NCI-H1930 (cell line): Measurements from ENCODE around the gene SYNGR3.
A peak's percentile ranks its signal among the peaks of the same experiment; 100 is the strongest.
"Not testable (repeated sequence)": the region's sequence is repeated elsewhere in the genome, so short reads cannot be mapped to it uniquely, and the experiment has no call there.

Experiments
- DNase-seq, 2 experiments: peaks; one replicate each; lab custom pipeline; 2025; lab: John Stamatoyannopoulos, UW

SYNGR3 gene, protein sequence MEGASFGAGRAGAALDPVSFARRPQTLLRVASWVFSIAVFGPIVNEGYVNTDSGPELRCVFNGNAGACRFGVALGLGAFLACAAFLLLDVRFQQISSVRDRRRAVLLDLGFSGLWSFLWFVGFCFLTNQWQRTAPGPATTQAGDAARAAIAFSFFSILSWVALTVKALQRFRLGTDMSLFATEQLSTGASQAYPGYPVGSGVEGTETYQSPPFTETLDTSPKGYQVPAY

DNA sequence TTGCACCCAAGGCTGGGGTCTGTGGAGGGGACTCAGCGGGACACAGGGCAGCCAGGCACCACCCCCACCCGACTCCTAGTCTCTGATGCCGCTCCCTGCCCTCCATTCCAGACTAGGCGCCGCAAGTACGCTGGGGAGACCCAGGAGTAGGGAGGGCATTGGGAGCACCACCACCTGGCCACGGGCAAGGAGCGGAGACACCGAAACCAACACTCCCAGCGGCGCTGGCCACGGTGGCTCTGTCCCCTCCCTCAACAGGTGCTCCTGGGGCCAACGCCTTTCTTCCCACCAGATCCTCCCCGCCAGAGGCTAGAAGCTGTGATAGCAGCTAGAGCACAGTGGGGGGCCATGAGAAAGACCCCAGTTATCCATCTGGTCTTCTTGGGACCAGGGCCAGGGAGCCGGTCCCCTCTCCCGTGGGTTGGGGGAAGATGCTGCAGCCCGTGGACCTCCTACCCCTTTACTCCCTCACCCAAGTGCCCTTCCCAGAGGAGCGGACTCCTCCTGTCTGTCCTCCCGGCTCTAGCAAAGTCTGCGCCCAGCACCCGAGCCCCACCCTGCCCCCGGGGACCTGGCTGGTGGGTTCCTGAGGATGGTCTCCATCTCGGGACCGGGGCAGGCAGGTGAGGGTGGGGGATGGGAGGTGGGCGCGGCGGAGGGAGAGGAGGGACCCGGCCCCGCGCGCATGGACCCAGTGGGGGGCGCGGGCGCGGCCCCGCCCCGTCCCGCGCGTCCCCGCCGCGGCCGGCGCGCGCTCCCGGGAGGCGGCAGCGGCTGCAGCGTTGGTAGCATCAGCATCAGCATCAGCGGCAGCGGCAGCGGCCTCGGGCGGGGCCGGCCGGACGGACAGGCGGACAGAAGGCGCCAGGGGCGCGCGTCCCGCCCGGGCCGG lies at the start of gene SYNGR3:
SYNGR3 (plus strand) TSS at position 762 of the 892 bp plus-strand sequence. CDS start 133 bp downstream, outside the sequence.
- peak in 1 of 2 experiments; percentile 29 for DNase-seq

DNA sequence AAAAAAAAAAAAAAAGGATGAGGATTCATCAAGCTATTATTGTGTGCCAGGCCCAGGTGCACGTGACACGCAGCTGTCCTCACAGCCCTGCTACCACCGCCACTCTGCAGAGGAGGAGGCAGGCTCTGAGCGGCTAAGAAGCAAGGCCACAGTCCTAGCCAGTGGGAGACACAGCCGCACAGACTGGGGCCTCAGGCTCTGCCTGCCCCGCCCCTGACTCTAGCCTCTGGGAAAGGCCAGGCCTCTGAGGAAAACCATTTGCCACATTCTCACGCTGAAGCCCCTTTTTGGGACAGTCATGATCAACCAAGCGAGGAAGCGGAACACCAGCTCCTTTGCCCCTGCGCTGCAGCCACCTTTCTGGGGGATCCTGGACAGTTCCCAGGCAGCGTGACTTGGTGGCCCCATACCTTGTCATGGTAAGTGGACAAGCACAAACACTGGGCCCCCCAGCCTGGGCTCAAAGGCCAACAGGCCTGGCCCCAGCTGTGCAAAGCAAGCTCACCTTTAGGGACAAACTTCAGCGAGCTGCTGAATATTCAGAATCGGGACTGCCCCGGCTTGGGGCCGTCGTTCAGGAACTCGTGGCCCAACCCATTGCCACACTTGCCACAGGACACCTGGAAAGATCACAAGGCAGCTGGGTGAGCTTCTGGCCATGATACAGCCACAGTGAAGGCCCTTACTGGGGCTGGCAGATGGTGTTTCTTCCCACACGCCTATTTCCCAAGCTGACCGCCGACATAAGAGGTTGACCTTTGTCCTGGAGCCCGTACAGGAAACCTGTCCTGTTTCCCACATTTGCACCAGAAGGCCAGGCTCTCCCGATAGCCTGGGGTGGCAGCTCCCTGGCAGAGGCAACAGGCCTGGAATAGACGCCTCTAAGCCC lies 49.3 kb upstream of the SYNGR3 start:
- no peak for DNase-seq

DNA sequence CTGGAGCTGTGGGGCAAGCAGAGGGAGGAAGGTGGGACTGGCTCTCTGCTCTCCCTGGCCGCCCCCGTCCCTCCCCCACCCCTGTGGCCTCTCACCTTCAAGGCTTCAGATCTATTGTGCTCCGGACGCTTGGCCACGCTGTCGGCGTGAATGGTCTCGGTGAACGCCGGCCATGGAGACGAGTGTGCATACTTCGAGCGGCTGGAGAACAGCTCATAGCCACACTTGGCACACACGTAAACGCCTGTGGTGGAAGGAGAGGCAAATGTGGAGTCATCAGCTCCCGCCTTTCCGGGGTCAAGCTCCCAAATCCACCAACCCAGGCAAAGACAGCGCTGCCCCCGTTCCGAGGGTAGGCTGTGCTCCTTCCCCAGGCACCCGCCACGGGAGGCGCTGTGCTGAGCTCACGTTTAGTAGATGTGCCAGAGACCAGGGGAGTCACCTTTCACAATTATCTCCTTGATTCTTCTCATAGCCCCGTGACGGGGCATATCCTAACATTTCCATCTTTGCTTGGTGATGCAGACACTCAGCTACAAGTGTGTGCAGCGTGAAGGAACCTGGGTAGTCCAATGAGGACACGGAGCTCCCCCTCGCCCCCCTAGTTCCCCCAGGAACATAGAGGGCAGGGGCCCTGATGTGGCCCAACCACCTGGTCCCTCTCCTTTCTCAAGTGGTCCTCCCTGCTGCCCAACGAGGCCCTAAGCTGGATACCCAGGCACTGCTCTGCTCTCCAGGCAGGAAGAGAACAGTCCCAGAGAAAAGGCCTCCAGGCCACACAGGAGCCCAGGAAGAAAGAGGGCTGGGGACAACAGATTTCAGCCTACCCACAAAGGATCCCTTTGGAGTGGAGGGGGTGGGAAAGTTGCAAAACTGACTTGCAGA lies 48.4 kb upstream of the SYNGR3 start:
- no peak for DNase-seq

DNA sequence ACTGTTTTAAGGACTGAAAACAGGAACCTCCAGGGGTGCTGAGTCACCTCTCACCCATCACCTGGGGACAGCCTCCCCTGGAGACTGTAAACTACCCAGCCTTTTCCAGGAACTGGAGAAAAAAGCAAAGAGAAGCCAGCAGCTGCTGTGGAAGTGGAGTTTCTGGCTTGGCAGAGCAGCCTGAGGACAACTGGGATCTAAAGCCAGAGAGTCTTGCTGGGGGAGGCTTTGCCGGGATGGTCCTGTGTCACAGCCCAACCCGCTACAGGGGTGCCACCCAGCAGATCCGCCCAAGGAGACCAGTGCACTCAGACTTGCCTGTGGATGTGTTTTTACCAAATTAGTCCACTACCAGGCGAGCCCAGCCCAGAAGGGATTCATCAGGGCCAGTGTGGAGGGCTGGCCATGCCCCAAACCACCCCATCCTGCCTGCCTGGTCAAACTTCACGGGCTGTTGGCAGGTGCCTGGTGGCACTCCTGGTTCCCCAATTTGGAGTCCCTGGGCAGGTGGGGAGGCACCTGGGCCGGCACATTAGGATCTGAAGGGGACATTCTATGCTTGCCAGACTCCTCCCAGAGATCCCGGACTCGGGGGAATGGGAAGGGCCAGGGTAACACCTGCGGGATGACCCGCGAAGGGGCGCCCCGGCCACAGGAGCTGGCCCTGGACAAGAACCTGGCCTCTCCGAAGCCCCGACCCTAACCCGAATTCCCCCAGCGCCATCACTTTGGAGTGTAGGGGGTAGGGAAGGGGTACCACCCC lies 47.5 kb upstream of the SYNGR3 start:
- DNase-seq: no peak

DNA sequence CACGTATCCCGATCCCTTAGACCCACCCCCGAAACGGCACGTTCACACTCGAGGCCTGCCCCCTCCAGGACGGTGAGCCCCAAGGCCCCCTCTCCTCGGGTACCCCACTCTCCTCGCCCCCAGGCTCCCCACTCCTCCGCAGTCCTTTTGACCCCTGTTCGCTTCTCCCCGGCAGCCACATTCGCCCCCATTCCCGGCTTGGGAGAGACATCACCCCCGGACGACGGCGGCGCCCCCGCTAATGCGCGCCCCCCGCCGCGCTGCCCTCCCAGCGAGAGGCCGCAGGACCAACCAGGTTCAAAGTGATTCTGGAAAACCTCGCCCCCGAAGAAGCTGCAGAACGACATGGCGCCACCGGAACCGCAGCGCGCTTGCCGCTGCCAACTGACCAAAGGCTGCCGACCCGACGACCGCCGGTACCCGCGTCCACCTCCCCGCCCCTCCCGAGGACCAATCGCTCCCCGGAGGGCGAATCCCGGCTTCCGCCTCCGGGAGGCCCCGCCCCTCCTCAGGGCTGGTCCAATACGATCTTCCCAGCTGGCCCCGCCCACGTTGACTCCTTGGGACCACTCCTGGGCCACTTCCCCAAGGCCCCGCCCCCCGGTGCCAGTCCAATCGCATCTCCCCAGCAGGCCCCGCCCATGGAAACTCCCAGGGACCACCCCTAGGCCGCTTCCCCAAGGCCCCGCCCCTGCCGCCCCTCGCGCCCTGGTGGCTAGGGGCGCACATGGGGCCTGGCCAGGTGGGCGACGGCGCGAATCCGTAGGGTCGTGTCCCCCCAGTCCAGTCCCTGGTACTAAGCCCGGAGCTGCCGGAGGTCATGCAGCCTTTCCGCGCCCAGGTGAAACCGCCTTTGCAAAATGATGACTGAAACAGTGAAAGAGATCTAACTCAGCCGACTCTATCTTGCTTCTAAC lies 46.7 kb upstream of the SYNGR3 start, which contains the start of gene MSRB1:
MSRB1 (minus strand) TSS at position 390 of the 917 bp plus-strand sequence; CDS start at position 347, 43 bp downstream.
- peak; percentile 100 for DNase-seq

DNA sequence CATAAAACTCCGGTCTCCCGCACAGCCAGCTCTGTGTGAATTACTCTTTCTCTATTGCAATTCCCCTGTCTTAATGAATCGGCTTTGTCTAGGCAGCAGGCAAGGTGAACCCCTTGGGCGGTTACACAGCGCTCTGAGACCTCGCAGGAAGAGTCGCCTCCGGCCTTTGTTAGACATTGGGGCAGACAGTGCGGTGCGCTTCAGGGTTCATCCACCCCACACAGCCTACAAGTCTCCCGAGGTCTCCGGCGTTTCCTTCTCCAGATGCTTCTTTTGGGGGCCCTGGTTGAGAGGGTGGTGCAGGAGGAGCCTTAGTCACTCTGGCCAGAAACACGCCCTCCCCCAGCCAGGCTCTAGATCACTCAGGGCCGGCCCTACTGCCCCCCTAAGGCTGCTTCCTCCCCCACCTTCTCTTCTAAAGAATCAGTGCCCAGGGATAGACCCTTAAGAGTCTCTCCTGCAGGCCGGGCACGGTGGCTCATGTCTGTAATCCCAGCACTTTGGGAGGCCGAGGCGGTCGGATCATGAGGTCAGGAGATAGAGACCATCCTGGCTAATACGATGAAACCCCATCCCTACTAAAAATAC lies 45.1 kb upstream of the SYNGR3 start:
- DNase-seq: no peak

DNA sequence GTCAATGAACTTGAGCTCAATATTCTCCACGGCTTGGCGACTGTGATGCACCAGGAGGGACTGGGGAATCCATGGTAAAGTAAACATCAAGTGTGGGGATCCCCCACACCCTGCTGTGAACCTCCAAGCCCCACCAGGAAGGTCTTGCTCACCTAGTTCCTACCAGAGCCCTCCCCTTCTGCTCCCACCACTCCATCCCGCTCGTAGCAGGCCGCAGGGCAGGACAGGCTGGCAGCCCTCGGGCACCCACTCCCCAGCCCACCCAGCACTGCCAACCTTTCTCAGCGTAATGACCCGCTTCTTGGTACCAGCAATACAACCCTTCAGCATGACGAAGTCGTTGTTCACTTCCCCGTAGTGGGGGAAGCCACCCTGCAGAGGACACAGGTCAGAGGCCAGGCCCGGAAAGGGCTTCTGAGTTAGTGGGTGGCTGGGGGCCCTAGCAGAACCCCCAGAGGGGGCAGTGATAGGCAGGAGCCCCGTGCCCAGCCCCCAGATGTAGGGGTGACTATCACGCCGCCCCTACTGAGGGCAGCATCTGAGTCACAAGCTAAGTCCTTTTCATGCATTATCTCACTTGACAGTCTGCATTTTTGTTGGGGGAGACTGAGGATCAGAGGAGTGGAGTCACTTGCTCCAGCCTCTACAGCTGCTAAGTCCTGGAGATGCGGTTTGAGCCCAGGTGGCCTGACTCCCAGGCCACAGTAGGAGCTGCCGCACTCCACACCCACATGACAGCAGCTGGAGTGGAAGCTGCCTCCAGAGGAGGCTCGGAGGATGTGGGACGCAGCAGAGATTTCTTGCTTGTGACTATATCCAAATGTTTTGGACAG lies 44.0 kb upstream of the SYNGR3 start:
- no peak for DNase-seq

DNA sequence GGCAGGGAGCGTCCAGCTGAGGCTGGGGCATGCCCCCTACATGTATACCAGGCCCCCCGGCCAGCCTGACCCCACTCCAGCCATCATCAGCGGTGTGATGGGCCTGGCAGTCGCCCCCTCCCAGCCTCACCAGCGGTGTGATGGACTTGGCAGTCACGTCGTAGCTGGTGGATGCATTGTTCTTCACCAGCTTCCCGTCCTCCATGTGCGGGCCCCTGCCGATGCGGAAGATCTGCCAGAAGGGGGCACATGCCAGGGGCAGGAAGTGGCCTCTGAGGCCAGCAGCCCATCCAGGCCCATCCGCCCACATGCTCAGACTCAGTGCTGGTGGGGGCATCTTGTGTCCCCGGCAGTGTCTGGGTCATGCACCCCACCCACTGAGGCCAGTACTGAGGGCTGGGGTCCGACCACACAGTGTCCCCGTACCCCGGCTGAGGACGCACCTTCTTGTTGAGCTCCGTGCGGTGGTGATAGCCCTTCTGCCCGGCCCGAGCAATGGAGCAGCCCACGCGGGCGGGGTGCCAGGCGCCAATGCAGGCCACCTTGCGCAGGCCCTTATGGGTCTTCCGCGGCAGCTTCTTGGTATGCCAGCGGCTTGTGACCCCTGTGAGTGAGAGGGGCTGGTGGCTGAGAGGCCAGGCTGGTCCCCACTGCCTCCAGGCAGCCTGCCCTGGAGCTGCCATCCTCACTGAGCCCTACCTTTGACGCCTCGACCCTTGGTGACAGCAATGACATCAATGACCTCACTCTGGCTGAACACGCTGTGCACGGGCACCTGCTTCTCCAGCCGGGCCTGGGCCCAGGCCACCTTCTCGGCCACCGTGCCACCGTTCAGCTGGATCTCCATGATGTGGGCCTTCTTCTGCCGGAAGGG lies 43.0 kb upstream of the SYNGR3 start:
- no peak for DNase-seq

DNA sequence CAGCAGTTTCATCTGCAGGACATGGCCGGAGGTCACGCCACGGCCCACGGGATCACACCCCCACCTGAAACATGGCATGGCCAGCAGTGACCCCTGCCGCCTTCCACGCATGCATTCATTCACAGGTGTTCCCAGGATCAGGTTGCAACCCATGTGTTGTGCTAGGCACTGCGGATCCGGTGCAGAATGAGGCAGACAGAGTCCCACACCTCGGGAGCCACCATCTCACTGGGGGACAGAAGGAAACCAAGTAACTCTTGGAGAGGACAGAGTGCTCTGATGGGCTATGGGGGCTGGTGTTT lies 42.5 kb upstream of the SYNGR3 start:
- DNase-seq: no peak

DNA sequence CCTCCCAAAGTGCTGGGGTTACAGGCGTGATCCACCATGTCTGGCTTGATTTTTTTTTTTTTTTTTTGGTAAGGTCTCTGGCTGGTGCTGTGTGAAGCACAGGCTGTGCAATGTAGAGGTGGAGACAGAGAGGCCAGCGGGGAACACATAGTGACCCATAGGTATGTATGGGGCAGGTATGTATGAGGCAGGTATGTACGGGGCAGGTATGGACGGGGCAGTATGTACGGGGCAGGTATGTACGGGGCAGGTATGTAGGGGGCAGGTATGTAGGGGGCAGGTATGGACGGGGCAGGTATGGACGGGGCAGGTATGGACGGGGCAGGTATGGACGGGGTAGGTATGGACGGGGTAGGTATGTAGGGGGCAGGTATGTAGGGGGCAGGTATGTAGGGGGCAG lies 40.3 kb upstream of the SYNGR3 start:
- no peak for DNase-seq

DNA sequence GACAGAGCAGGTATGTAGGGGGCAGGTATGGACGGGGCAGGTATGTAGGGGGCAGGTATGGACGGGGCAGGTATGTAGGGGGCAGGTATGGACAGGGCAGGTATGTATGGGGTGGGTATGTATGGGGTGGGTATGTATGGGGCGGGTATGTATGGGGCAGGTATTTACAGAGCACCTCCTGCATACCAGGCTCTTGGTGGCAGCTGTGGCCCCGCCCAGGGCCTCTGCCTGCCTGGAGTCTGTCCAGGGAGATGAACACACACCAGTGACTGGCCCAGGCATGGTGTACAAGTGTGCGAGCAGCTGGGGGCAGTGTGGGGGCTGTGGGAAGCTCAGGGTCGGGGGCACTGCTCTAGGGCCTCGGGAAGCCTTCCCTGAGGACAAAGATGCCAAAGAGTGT lies 39.7 kb upstream of the SYNGR3 start:
- DNase-seq: no peak

DNA sequence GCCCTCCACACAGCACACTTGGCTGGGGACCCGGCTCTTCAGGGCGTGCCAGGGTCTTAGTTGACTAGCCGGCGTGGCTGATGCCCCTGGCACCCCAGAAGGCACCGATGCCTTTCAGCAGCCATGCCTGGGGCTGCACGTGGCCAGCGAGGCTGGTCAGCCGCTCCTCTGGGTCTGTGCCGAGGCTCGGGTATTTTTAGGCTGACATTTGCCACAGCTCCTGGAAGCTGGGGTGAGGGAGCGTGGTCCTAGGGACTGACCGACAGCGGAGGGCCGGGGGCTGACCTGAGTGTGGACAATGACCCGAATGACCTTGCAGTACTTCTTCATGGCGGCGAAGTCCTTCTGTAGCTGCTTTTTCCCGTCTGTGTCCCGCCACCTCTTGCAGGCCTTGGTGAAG lies 39.2 kb upstream of the SYNGR3 start:
- no peak for DNase-seq

DNA sequence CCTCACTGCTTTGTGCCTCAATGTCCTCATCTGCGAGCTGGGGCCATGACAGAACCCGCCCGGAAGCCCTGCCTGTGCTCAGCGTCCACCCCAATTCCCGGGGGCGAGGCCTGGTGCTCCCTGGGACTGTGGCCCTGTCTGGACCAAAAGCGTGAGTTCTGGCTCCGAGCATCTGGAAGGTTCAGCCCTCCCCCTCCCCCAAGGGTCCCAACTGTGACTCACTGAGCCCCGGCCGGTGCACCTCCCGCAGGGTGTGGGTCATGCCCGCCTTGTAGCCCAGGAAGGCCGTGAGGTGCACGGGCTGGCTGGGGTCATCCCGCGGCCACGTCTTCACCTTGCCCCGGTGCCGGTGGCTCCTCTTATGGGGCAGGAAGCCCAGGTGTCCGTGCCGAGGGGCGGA lies 36.0 kb upstream of the SYNGR3 start:
- DNase-seq: no peak

DNA sequence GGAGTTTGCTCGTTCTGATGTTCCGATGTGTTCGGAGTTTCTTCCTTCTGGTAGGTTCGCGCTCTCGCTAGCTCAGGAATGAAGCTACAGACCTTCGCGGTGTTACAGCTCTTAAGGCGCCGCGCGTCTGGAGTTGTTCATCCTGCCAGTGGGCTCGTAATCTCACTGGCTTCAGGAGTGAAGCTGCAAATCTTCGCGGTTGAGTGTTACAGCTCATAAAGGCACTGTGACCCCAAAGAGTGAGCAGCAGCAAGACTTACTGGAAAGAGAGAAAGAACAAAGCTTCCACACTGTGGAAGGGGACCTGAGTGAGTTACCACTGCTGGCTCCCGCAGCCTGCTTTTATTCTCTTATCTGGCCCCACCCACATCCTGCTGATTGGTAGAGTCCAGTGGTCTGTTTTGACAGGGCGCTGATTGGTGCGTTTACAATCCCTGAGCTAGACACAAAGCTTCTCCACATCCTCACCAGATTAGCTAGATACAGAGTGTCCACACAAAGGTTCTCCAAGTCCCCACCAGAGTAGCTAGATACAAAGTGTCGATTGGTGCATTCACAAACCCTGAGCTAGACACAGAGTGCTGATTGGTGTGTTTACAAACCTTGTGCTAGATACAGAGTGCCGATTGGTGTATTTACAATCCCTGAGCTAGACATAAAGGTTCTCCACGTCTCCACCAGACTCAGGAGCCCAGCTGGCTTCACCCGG lies 32.2 kb upstream of the SYNGR3 start:
- DNase-seq: not testable (repeated sequence)

DNA sequence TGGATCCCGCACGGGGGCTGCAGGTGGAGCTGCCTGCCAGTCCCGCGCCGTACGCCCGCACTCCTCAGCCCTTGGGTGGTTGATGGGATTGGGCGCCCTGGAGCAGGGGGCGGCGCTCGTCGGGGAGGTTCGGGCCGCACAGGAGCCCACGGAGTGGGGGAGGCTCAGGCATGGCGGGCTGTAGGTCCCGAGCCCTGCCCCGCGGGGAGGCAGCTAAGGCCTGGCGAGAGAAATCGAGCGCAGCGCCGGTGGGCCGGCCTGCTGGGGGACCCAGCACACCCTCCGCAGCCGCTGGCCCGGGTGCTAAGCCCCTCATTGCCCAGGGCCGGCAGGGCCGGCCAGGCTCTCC lies 31.7 kb upstream of the SYNGR3 start:
- not testable (repeated sequence) for DNase-seq

DNA sequence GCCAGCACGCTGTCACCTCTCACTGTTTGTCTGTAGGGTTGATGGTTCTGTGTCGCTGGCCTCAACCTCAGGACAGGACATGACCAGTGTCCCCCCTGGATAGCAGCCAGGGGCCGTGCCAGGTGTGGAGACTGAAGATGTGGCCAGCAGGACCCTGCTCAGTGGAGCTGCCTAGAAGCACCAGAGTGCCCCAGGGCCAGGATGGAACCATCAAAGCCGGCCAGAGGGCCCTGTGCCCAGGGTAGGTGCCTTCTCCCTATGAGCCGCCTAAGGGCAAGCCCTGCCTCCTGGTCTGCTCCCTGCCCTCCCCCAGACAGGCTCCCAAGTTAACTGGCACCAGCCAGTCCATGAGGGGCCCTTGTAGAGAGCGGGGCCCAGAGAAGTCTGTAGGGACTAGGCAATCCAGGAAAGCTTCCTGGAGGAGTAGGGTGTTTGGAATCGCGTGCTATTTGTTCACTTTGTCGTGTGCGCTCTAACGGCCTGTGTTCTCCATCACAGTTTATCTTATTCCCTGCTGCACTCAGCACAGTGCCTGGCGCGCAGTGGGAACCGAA lies 31.0 kb upstream of the SYNGR3 start:
- DNase-seq: no peak
